ENCODE results near the gene THRB.

The THRB gene

GRCh38 chr3:24374801-24375200 lies 119.8 kb downstream of the THRB start:
- no peak for DNase-seq (ENCODE audit: low read depth)

- no peak for DNase-seq (ENCODE audit: low read depth)
Observed at GRCh38 chr3:24373198-24373959, 121.3 kb downstream of the THRB start.

GRCh38 chr3:24372559-24373197 lies 122.0 kb downstream of the THRB start:
- DNase-seq (ENCODE audit: low read depth), result no peak

DNA sequence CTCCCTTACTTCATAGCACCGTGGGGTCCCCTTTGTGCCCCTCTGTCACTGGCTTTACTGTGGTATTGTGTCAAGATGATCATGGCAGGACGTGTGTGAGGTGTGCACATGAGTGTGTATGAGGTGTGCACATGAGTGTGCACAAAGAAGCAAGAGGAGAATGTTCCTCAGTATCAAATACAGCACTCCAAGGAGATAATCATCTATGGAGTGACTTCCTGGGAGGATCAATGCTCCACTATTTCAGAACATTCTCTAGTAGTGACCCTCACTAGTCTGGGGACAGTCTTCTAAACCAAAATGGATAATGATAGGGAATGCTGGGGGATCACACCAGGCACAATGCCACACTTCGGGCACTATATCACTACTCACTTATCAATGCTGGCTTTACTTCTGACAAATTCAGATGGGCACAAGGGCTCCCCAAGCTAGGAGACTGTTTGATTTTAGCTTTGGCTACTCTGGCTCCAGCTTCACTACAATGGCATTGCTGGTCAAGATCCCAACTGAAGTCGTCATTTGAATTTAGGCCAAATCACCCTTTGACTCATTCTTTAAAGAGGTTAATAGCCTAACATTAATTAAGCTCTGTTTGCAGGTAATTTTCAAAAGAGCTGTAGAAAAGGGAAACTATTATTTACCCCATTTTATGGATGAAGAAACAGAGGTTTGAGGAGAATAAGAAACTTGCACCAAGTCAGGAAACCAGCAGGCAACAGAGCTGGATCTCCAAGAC lies 124.1 kb downstream of the THRB start:
- no peak for DNase-seq (ENCODE audit: low read depth)

GRCh38 chr3:24368605-24369004 lies 126.0 kb downstream of the THRB start:
- no peak for DNase-seq (ENCODE audit: low read depth)

DNA sequence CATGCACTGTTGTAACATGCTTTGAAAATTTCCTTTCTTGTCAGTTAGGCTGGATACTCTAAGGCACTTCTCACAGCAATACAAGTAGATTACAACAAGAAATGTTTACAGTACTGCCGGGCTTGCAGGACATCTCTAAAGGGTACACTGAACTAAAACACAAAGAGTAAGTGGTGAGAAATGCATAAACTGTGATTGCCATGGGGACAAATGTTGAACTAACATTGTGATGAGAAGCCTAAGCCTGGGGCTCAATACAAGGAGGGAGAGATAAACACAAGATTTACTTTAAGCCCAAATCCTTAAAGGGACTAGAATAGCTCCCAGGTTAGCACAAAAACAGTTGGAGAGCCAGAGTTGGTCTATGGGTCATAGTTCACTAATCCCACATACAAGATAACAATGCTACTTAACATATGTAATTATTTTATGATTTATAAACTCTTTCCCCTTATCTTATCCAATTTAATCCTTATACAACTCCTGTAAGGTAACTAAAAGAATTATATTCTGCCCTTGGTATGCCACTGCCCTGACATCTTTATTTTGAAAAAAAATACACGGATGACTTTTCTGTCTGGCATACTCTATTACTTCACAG lies 126.9 kb downstream of the THRB start:
- DNase-seq (ENCODE audit: low read depth), result no peak

DNA sequence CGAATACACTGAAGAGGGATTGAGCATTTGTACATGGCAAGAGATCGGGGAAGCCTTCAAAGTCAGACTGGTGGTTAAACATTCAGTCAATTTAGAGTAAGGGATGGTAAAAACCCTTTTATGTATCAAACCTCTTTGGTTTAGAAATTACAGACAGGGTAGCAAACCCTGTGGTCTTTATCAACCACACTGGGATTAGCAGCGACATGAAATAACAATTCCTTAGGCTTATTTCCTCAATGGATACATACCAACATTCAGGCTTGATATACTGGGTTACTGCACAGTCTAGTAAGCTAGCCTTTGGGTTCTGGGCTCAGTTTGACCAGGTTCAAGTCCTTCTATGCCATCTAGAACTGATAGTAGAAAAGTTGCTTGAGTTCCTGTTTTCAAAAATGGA lies 127.4 kb downstream of the THRB start:
- DNase-seq (ENCODE audit: low read depth), result no peak

- no peak for DNase-seq (ENCODE audit: low read depth)
Observed at GRCh38 chr3:24365168-24365567, 129.5 kb downstream of the THRB start.

- no peak for DNase-seq (ENCODE audit: low read depth)
Observed at GRCh38 chr3:24364359-24364758, 130.3 kb downstream of the THRB start.

- DNase-seq (ENCODE audit: low read depth), result no peak
Observed at GRCh38 chr3:24363242-24363641, 131.4 kb downstream of the THRB start.

DNA sequence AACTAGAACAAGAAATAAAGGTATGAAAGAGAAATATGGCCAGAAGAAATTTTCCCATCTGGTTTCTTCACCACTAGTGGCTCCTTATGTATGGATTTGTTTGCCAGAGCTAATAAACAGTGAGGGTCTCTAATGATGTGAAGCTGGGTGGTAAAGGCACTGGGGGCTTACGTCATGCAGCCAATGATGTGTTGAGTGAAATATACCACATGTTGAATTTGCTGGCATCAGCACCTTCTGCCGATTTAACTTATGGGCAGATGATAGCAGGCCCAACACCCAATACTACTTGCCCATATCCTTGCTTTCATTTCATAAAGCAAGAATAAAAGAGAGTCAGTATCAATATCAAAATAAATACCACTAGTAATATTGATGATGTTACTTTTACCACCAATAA lies 133.0 kb downstream of the THRB start:
- DNase-seq (ENCODE audit: low read depth), result no peak

- no peak for DNase-seq (ENCODE audit: low read depth)
Observed at GRCh38 chr3:24360957-24361356, 133.7 kb downstream of the THRB start.

DNA sequence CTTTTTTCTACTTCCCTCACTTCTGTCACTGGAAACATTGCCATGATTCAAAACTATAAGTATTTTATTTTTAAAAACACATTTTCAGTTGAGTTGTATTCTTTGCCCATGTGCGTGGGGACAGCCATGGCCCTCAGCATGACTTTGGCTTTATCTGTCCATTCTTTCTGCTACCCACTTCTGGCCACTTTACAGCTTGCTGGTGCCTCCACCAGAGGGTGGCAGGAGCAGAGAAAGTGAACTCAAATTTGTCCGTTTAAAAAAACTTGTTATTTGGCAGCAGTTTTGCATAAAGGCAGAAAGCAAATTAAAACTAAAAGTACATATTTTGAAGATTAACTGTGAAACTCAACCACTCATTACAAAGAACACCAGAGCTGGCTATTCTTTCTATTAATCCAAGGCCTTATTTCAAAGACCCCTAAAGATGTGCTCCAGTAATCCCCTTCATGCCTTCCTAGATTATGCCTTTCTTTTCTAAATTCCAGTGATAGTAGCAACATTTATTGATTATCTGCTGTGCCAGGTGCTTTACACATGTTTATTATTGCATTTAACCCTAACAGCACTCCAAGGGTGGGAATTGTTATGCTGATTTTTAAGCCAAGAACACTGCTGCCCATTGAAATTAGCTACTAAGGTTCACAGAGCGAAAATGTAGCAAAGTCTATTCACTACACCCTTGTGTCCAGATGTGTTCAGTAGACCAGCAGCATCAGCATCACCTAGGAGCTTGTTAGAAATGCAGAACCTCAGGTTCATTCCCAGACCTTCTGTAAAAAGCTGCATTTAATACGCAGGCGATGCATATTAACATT lies 134.8 kb downstream of the THRB start:
- DNase-seq (ENCODE audit: low read depth), result no peak

DNA sequence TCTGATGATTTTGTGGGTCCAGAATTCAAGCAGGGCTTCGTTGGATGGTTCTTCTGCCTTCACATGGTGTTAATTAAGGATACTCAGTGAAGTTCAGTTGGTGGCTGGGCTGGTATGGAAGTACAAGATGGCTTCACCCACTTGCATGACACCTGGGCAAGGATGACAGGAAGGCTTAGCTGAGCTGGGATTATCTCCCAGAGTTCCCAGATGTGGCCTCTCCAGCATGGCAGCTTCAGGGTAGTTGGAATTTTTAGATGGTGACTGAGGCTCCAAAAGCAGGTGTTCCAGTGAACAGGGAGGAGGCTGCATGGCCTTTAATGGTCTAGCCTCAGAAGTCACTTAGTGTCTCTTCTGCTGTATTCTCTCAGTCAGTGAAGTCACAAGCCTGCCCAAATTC lies 135.5 kb downstream of the THRB start:
- no peak for DNase-seq (ENCODE audit: low read depth)

GRCh38 chr3:24357635-24358034 lies 137.0 kb downstream of the THRB start:
- no peak for DNase-seq (ENCODE audit: low read depth)

- no peak for DNase-seq (ENCODE audit: low read depth)
Observed at GRCh38 chr3:24355806-24356205, 138.8 kb downstream of the THRB start.

- DNase-seq (ENCODE audit: low read depth), result no peak
Observed at GRCh38 chr3:24354230-24354629, 140.4 kb downstream of the THRB start.

DNA sequence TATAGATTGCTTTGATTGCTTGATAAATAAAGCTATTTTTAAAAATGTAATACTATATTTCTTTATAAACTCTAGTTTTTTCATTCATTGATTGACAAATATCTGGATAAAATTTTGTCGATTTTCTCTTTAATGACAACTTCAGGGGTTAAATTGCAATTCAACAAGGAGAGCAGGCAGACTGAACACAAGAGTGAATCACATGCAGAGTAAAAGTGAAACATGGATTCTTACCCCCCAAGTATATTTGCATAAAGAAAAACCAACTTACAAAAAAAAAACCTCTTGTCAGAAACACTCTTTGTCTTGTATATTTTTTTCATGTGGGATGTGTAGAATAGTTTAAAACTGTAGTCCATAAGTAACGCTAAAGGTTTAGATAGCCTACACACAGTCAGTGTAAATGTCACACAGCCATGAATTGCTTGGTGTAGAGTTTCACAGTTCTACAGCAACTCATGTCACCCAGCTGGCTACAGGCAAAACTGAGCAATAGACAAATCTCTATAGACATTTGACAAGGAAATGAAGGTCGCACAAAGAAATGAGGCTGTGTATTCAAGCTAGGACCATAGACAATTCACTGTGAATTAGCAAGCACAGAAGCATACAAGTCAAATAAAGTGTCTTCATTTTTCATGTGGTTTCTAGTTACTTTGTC lies 141.6 kb downstream of the THRB start:
- DNase-seq (ENCODE audit: low read depth), result no peak

- no peak for DNase-seq (ENCODE audit: low read depth)
Observed at GRCh38 chr3:24351779-24352469, 142.7 kb downstream of the THRB start.

GRCh38 chr3:24349367-24350019 lies 145.2 kb downstream of the THRB start:
- DNase-seq (ENCODE audit: low read depth), result no peak

All from GM04503 (cell line).